ENCODE measurements around the gene PRPF31. TPM values are rescaled to one million over a fixed set of nuclear protein-coding genes. Genes with fewer than 3 reads are reported as not detected.

PRPF31 gene
- total RNA-seq, 1 donor from 2014 or later, result 115 TPM

DNA sequence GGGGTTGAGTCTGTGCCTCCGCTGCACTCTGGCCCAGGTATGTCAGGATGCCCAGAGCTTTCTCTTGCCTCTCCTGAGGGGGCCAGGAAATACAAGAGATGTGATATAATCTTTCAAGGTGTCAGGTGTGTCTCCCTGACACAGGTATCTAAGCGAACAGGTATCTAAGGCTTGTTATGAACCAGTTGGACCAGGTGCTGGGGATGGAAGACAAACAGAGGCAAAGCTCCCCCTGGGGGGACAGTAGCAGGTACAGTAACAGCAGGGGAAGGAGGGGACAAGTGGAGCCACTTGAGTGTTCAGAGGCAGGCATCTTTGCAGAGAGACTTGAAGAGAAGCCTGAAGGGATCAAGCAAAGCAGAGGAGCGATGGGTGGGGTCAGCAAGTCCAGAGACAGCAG lies 41.4 kb downstream of the PRPF31 start:
- H3K4me1 Mint-ChIP-seq, result peaks cover 43% of the 10 kb centered on the region
- H3K4me3 Mint-ChIP-seq, result no peak overlapping the region

DNA sequence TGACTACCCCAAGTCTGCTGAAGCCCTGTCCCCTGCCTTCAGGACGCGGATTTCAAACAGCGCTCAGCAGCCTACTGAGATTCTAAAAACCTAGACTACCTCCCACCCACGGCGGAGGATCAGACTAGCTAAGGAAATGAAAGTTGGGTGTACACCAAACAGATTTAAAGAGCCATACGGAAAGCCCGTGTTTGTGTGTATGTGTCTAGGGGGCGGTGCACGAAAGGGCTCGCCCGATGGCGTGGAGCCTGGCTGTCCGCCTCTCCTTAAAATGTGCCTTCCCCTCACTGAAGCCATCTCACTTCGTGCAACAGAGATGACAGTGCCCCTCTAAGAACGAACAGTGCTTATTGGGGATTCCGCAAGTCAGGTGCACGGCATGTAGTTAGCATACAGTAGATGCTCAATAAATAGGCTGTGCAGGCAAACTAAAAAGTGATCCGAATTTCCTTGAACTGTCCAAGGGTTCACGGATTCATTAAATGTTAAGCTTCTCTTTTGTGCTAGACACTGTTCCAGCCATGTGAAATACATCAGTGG lies 43.3 kb downstream of the PRPF31 start:
- no peaks in the 10 kb centered on the region for H3K9me3 Mint-ChIP-seq
- H3K4me3 Mint-ChIP-seq, result peak overlapping the region; percentile 91
- peaks cover 50% of the 10 kb centered on the region for H3K4me1 Mint-ChIP-seq
- peaks cover 34% of the 10 kb centered on the region for H3K36me3 Mint-ChIP-seq (ENCODE audit: low read depth)
- peak; percentile 82 for DNase-seq
- no peaks in the 10 kb centered on the region for H3K27me3 Mint-ChIP-seq
- intact Hi-C loops (cut with micrococcal nuclease), result loop anchor here (1.0 kb wide), 5 partner anchors 22 to 57 kb away; partner anchors contain the start of genes CNOT3, NDUFA3, PRPF31 and RPS9
- H3K27ac Mint-ChIP-seq, result peak overlapping the region; percentile 99

More for the DNA sequence above, 41.4 kb downstream of the PRPF31 start:
- H3K36me3 Mint-ChIP-seq (ENCODE audit: low read depth), result peaks cover 46% of the 10 kb centered on the region
- no peaks in the 10 kb centered on the region for H3K27me3 Mint-ChIP-seq
- DNase-seq, result no peak
- intact Hi-C loops (cut with micrococcal nuclease), result no loop called here
- H3K27ac Mint-ChIP-seq, result no peak overlapping the region
- no peaks in the 10 kb centered on the region for H3K9me3 Mint-ChIP-seq

DNA sequence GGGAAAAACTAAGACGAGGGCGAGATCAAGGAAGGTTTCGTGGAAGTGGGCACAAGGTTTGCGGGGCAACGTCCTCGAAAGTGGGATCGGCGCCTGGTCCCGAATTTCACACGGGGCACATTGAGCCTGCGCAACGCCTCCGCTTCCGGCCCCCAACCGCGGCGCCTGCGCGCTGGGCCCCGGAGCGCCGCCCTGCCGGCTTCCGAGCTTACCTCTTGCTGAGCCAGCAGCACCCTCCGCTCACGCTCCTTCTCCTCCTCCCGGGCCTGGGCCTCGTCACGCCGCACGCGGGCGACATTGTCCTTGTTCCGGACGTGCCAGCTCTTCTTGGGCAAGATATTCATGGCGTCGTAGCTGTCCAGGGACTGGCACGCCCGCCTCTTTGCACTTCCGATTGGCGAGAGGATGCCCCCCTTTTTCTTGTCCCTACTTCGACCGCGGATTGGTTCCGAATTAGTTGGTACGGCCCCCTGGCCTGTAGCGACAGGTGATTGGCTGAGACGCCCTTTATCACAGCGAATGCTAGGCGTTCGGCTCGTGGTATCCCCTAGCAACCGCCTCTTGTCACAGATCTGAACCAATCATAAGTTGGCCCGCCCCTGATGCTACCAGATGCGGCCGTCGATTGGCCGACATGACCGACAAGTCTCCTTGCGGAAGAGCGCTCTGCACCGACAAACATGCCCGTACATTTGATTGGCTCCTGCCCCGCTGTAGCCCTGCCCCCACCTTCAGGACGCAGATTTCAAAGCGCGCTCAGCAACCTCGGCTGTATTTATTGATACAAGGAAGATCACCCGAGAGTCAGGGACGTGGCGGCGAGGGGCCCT lies 44.0 kb downstream of the PRPF31 start, which contains the start of gene LENG1:
Gene LENG1 (minus strand): TSS at position 370 of the 830 bp plus-strand sequence. CDS start 26 bp downstream, at position 344.
- peak; percentile 99 for DNase-seq
- intact Hi-C loops (cut with micrococcal nuclease), result loop anchor here (1.0 to 5.0 kb wide), 7 partner anchors 22 to 292 kb away; partner anchors contain the start of genes CNOT3, LENG8, MYADM and NDUFA3
- Mint-ChIP-seq H3K9me3 (no peaks in the 10 kb centered on the region), H3K27me3 (no peaks in the 10 kb centered on the region), H3K27ac (peak within 1 kb of the TSS; percentile 99), H3K4me3 (peak within 1 kb of the TSS; percentile 91), H3K4me1 (peaks cover 49% of the 10 kb centered on the region), H3K36me3 (ENCODE audit: low read depth) (peaks cover 28% of the 10 kb centered on the region)

DNA sequence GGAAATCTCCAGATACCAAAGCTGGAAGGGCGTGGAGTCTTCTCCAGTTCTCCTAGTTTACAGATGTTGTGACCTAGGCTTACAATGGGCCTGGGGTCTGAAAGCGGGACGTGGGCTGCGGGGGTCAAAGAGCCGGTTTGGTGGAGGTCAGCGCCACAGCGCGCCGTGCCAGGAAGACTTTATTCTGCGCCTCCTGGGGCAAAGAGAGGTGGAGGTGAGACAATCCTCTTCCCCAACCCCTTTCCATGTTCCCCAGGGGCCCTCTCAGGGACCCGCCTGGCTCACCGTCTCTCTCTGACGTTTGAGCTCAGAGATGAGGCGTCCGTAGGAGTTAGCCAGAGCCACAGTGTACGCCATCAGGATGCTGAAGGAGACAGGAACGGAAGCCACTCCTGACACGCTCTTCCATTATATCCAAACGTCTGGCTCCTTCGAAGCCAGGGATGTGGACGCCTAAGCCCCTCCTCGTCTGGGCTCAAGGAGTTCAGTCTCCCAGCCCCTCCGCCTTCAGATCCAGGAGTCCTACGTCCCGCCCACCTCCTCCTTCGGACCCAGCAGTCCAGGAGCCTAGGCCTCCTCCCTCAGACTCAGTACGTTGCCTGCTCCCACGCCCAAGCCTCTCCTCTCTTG lies 44.7 kb downstream of the PRPF31 start:
- Mint-ChIP-seq H3K27me3 (no peaks in the 10 kb centered on the region), H3K27ac (peak overlapping the region; percentile 99), H3K4me3 (peak overlapping the region; percentile 91), H3K36me3 (ENCODE audit: low read depth) (peaks cover 21% of the 10 kb centered on the region), H3K9me3 (no peaks in the 10 kb centered on the region), H3K4me1 (peaks cover 45% of the 10 kb centered on the region)
- no peak for DNase-seq
- intact Hi-C loops (cut with micrococcal nuclease), result loop anchor here (5.0 kb wide), 2 partner anchors 287 to 293 kb away; partner anchors contain the start of genes LENG8 and MYADM

DNA sequence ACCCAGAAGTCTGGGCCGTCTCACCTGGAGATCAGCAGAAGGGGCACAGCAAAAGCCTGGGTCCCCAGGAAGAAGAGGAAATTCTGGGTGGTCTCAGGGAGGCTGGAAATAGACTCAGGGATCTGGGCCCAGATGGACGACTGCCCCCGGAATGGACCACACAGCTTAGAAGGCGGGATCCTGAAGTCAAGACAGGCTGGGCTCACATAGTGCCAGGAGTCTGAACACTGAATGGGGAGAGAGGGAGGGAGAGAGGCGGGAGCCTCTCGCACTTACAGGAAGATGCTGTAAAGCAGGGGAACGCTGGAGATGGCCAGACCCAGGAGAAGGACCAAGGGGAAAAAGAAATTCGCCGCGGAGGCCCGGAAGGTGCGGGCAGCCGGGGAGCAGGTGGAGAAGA lies 45.3 kb downstream of the PRPF31 start:
- H3K9me3 Mint-ChIP-seq, result no peaks in the 10 kb centered on the region
- peaks cover 19% of the 10 kb centered on the region for H3K36me3 Mint-ChIP-seq (ENCODE audit: low read depth)
- peaks cover 45% of the 10 kb centered on the region for H3K4me1 Mint-ChIP-seq
- H3K27ac Mint-ChIP-seq, result peak overlapping the region; percentile 99
- no peak for DNase-seq
- peak overlapping the region; percentile 91 for H3K4me3 Mint-ChIP-seq
- H3K27me3 Mint-ChIP-seq, result no peaks in the 10 kb centered on the region
- intact Hi-C loops (cut with micrococcal nuclease), result loop anchor here (5.0 kb wide), 2 partner anchors 286 to 294 kb away; partner anchors contain the start of genes LENG8 and MYADM

DNA sequence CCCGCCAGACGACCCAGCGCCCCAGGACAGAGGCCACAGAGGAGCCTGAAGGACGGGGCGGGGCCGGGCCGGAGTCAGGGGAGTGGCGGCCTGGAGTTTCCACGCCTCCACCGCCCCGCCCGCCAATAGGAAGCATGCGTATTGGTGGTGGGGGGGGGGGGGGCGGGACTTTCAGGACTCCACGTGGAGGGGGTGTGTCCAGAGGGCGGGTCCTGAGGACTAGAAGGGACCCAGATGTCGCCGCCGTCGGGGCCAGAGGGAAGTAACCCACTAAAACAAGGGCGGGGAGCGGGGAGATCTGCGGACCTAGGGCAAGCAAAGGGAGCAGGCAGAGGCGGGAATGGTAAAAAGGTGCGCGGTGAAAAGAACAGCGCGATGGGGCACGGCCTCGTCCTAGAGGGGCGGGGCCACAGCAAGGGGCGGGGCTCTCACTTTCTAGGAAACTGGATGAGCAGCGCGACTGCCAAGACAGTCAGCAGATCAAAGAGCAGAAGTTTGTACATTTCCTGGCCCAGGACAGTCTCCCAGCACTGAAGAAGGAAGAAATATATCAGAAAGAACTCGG lies 46.8 kb downstream of the PRPF31 start:
- Mint-ChIP-seq H3K4me1 (peaks cover 41% of the 10 kb centered on the region), H3K27ac (peak overlapping the region; percentile 83), H3K9me3 (no peaks in the 10 kb centered on the region), H3K4me3 (peak overlapping the region; percentile 95), H3K27me3 (no peaks in the 10 kb centered on the region), H3K36me3 (ENCODE audit: low read depth) (peaks cover 9% of the 10 kb centered on the region)
- intact Hi-C loops (cut with micrococcal nuclease), result loop anchor here (5.0 kb wide), 2 partner anchors 285 to 295 kb away; partner anchors contain the start of genes LENG8 and MYADM
- peak; percentile 95 for DNase-seq

DNA sequence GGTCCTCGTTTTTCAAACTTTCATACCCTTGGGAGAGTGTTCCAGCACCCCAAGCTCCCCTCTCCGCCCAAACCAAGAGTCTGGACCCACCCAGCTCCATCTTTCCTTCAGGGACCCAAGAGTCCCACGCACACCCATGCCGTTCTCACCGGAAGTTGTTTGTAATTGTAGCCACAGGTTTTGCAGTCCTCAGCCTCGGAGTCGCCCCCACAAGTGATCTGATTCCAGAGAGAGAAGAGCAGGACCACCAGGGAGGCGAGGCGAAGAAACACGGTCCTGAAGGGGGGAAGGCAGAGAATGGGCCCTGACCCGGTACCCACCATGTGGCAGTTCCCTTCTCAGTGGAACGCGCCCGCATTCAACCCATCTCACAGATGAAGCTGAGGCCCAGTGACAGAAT lies 47.3 kb downstream of the PRPF31 start:
- H3K27me3 Mint-ChIP-seq, result no peaks in the 10 kb centered on the region
- H3K9me3 Mint-ChIP-seq, result no peaks in the 10 kb centered on the region
- peaks cover 41% of the 10 kb centered on the region for H3K4me1 Mint-ChIP-seq
- peak overlapping the region; percentile 95 for H3K4me3 Mint-ChIP-seq
- intact Hi-C loops (cut with micrococcal nuclease), result loop anchor here (5.0 kb wide), 2 partner anchors 284 to 296 kb away; partner anchors contain the start of genes LENG8 and MYADM
- H3K27ac Mint-ChIP-seq, result peak overlapping the region; percentile 42
- peaks cover 9% of the 10 kb centered on the region for H3K36me3 Mint-ChIP-seq (ENCODE audit: low read depth)
- no peak for DNase-seq

DNA sequence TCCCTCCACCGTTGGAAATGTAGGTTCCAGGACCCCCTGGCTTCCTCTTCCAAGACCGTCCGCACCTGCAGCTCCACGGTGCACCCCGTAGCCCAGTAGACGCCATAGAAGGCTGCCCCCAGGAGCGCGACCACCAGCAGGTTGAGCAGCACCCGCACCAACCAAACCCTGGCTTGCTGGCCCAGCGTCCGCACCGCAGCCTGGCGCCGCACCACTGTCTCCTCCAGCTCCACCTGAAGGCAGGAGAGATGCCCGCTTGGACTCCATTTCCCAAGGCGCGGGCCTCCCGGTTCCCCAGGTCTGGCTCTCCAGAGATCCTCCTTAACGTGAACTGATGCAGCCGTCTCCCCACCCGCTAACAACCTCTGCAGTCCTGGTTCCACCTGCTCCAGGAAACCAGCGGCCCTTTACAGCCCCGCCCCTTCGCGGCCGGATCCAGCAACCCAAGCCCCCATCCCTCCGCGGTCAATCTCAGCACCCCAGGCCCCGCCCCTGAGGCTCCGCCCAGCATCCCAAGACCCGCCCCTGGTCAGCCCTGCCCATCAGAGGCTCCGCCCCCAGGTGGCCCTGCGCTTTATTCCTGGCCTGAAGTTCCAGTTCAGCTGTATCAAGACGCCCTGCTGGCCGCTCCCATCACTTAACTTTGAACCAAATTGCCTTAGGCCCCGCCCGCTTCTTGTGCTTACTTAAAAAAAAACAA lies 49.0 kb downstream of the PRPF31 start:
- no peaks in the 10 kb centered on the region for H3K27me3 Mint-ChIP-seq
- peaks cover 2% of the 10 kb centered on the region for H3K36me3 Mint-ChIP-seq (ENCODE audit: low read depth)
- DNase-seq, result peak; percentile 96
- H3K27ac Mint-ChIP-seq, result peak overlapping the region; percentile 10
- intact Hi-C loops (cut with micrococcal nuclease), result loop anchor here (5.0 kb wide), 2 partner anchors 283 to 297 kb away; partner anchors contain the start of genes LENG8 and MYADM
- H3K4me3 Mint-ChIP-seq, result peak overlapping the region; percentile 95
- H3K9me3 Mint-ChIP-seq, result no peaks in the 10 kb centered on the region
- H3K4me1 Mint-ChIP-seq, result peaks cover 39% of the 10 kb centered on the region

DNA sequence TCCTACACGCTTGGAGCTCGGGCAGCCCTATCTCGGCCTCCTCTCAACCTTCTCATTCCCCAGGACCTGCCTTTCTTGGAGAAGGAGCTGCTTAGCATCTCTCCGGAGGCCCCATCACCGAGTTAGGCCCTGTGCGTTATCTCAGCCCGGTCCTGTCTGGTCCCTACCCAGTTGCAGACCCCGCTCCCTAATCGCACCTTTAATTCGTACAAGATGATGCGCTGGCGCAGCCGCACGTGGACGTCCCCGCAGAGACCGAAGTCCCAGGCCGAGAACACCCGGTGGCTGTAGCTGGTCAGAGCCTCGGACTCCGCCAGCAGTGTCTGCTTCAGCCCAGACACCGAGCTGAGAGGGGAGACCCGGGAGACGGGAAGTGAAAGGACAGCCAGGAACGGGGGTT lies 49.7 kb downstream of the PRPF31 start:
- intact Hi-C loops (cut with micrococcal nuclease), result no loop called here
- Mint-ChIP-seq H3K4me3 (no peak overlapping the region), H3K4me1 (peaks cover 35% of the 10 kb centered on the region)

DNA sequence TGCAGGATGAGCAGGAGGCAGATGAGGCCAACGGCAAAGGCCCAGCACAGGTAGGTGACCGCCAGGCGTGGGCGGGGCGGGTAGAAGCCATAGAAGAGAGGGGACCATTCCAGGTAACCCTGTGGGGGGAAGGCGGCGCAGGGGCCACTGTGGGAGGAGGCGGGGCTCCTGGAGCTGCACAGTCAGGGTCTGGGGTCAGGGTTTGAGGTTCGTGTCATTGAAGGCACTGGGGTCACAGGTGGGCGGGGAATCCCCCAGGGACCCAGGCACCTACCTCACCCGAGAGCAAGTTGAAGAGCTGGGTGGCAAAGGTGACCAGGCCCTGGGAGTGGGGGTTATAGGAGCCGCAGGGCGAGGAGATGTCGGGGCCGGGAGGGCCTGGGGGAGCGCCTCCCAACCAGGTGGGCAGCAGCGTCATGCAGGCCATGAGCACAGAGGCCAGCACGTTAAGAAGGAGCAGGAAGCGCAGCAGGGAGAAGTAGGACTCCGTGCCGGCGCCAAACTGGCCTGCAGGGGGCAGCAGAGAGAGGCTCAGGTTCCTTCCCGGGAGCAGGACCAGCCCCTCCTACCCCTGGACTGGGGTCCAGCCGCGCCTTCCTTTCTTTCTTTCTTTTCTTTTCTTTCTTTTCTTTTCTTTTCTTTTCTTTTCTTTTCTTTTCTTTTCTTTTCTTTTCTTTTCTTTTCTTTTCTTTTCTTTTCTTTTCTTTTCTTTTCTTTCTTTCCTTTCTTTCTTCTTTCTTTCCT lies 52.8 kb downstream of the PRPF31 start:
- H3K27ac Mint-ChIP-seq, result no peak overlapping the region
- H3K36me3 Mint-ChIP-seq (ENCODE audit: low read depth), result no peaks in the 10 kb centered on the region
- H3K27me3 Mint-ChIP-seq, result no peaks in the 10 kb centered on the region
- intact Hi-C loops (cut with micrococcal nuclease), result loop anchor here (1.0 kb wide), 2 partner anchors 63 to 98 kb away; no protein-coding TSS in a partner anchor
- H3K4me1 Mint-ChIP-seq, result peaks cover 14% of the 10 kb centered on the region
- peak; percentile 97 for DNase-seq
- H3K4me3 Mint-ChIP-seq, result peak overlapping the region; percentile 28
- H3K9me3 Mint-ChIP-seq, result no peaks in the 10 kb centered on the region

More for the DNA sequence above, 49.7 kb downstream of the PRPF31 start:
- DNase-seq, result no peak
- H3K27me3 Mint-ChIP-seq, result no peaks in the 10 kb centered on the region
- H3K9me3 Mint-ChIP-seq, result no peaks in the 10 kb centered on the region
- H3K36me3 Mint-ChIP-seq (ENCODE audit: low read depth), result no peaks in the 10 kb centered on the region
- no peak overlapping the region for H3K27ac Mint-ChIP-seq

DNA sequence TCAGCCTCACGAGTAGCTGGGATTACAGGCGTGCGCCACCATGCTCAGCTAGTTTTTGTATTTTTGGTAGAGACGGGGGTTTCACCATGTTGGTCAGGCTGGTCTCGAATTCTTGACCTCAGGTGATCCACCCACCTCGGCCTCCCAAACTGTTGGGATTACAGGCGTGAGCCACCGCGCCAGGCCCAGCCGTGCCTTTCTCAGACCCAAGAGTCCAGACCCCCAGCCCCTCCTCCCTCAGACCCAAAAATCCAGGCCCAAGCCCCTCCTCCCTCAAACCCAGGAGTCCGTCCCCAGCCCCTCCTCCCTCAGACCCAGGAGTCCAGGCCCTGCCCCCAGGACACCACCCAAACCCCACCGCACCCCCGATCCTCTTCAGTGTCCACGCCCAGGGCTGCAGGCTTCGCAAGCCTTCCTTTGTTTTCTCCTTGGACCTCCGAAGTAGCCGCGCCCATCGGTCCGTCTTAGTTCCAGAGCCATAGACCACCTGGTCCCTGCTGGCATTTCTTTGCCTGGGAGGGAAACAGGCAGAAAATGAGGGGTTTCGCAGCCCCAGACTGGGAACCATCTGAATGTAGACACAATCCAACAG lies 53.7 kb downstream of the PRPF31 start:
- no peaks in the 10 kb centered on the region for H3K27me3 Mint-ChIP-seq
- intact Hi-C loops (cut with micrococcal nuclease), result no loop called here
- no peak overlapping the region for H3K4me3 Mint-ChIP-seq
- H3K9me3 Mint-ChIP-seq, result no peaks in the 10 kb centered on the region
- no peaks in the 10 kb centered on the region for H3K36me3 Mint-ChIP-seq (ENCODE audit: low read depth)
- no peak for DNase-seq
- no peak overlapping the region for H3K27ac Mint-ChIP-seq
- H3K4me1 Mint-ChIP-seq, result peaks cover 12% of the 10 kb centered on the region

All from activated CD4-positive, alpha-beta T cell treated with anti-CD3 and anti-CD28 coated beads, Interleukin-2, amount 10 ng/mL, durations not matched to agents 24 days and 14 days (primary cell).